Measurements from ENCODE around the gene FRMD8.
"Not testable (repeated sequence)": the region's sequence is repeated elsewhere in the genome, so short reads cannot be mapped to it uniquely, and the experiment has no call there.

DNA sequence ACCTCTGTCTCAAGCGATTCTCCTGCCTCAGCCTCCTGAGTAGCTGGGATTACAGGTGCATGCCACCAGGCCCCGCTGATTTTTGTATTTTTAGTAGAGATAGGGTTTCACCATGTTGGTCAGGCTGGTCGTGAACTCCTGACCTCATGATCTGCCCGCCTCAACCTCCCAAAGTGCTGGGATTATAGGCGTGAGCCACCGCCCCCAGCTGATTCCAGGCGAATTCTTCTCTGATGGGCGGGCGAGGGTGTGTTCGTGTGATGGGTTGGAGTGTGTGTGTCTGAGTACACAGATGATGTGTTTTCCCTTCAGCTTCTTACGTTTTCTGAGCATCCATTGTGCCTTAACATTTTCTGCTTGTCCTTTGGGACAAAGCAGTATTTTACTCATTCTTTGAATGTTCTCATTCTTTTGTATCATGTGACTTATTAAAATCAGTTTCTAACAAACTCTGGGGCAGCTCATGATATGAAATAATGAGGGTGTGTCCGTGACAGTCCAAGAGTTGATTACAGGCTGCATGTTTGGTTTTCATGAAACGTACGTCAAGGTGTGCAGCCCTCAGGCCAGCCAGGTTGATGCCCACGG, 26.7 kb downstream of the FRMD8 start:
- TF ChIP-seq CTCF, POLR2A, POLR2AphosphoS5, EP300 (IDR thresholded peaks at IDR 0.05): not testable (repeated sequence)
